Spleen (tissue), 7 donors: Measurements from ENCODE around the gene NAXE.

Source experiments
- POLR2A ChIP-seq, 3 donors: fragments of 450-650 bp; IDR thresholded peaks; one replicate each; pipeline ENCODE4 v1.5.1; 2017; ENCODE audit warnings: antibody characterized with exemption in 3 of 3, mild to moderate bottlenecking in 1 of 3
- TF ChIP-seq, protein P1 (sequence below), 11 experiments: fragments of 200-600 bp in 7 of 11; fragments of 450-650 bp in 4 of 11; sonication (generic) in 4 of 11; IDR thresholded peaks in 8 of 11; conservative IDR thresholded peaks in 3 of 11; 1 replicate in 7 of 11; 2 replicates in 4 of 11; pipeline versions ENCODE4 v1.4.0 to v1.8.0; 2016 to 2021; ENCODE audit warnings: antibody characterized with exemption in 11 of 11, inconsistent platforms in 4 of 11, mild to moderate bottlenecking in 1 of 11
- donor health status: DM: no; HTN: no; CAD: no; lungs with moderate emphysema.
- donor health status: DM: no; HTN: no; CAD: no.
- donor health status: DM: no; HTN: no; CAD: no.

DNA sequence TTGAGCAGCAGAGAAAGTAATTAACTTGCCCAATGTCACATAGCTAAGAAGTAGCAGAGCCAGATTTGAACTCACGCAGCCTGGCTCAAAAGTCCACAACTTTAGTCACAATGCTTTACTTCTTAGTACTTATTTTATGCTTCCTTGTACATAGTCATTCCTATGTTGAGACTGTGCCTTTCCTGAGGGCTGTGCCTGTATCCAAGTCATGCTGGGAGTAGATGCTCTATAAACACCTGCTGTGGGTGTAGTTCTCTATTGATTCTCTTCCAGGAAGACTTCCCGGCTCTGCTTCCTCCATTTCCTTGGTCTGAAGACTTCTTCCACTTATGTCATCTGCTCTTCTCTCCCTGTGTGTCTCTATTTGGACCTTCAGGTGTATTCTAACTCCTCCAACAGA, 35.9 kb upstream of the NAXE start:
- TF ChIP-seq, protein P1, sequence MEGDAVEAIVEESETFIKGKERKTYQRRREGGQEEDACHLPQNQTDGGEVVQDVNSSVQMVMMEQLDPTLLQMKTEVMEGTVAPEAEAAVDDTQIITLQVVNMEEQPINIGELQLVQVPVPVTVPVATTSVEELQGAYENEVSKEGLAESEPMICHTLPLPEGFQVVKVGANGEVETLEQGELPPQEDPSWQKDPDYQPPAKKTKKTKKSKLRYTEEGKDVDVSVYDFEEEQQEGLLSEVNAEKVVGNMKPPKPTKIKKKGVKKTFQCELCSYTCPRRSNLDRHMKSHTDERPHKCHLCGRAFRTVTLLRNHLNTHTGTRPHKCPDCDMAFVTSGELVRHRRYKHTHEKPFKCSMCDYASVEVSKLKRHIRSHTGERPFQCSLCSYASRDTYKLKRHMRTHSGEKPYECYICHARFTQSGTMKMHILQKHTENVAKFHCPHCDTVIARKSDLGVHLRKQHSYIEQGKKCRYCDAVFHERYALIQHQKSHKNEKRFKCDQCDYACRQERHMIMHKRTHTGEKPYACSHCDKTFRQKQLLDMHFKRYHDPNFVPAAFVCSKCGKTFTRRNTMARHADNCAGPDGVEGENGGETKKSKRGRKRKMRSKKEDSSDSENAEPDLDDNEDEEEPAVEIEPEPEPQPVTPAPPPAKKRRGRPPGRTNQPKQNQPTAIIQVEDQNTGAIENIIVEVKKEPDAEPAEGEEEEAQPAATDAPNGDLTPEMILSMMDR (IDR thresholded peaks at IDR 0.05 in 8 of 11, conservative IDR thresholded peaks at IDR 0.05 in 3 of 11), result no peak
- TF ChIP-seq POLR2A (IDR thresholded peaks at IDR 0.05), result no peak
